Stimulated activated CD4-positive, alpha-beta T cell treated with anti-CD3 and anti-CD28 coated beads, Interleukin-4, amount 100 ng/mL, for 4 hours (primary cell): ENCODE results near the gene ZNF343.
"Not testable (repeated sequence)": the region's sequence is repeated elsewhere in the genome, so short reads cannot be mapped to it uniquely, and the experiment has no call there.

ENCODE experiments used
- DNase-seq, 2 experiments: peaks; one replicate each; pipeline ENCODE4 v3.0.0-alpha.2; 2020

The ZNF343 gene

GRCh38 chr20:2508631-2509467 is at the start of gene ZNF343:
Gene ZNF343 (minus strand): TSS chr20:2508915. CDS start chr20:2493895, 15,020 bp downstream.
- peak; percentile 67 to 74 for DNase-seq

- no peak for DNase-seq
These were observed 49.3 kb upstream of the ZNF343 start for GRCh38 chr20:2557873-2558580.

DNA sequence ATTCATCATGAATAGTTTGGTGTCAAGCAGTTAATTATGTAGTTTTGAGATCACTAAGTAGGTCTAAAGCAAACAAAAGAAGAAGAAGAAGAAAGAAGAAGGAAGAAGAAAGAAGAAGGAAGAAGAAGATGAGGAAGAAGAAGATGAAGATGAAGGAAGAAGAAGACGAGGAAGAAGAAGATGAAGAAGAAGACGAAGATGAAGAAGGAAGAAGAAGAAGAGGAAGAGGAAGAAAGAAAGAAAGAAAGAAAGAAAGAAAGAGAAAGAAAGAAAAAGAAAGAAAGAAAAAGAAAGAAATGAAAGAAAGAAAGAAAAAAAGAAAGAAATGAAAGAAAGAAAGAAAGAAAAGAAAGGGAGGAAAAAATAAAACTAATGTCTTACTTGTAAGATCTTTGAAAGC is 36.9 kb upstream of the ZNF343 start:
- DNase-seq, result no peak

- no peak for DNase-seq
These were observed 35.5 kb upstream of the ZNF343 start for GRCh38 chr20:2544211-2544610.

- no peak for DNase-seq
These were observed 33.6 kb upstream of the ZNF343 start for GRCh38 chr20:2542361-2542760.

DNA sequence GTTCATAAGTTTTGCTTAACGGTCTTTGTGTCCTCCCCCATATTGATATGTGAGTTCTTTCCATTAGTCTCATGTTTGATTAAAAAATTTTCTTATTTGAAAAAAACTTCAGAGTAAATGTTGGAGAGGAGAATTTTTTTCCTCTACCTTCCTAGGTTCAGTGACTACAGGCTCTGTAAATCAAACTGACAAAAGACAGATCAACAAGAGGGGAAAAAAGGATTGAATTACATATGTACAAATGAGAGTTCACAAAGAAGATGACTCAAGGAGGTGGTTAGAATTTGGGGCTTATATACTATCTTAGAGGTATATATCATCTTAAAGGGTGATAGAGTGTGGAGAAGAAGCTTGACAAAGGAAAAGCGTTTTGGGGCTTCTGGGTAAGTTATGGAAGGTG is 33.2 kb upstream of the ZNF343 start:
- no peak for DNase-seq

- no peak for DNase-seq
These were observed 30.4 kb upstream of the ZNF343 start for GRCh38 chr20:2538931-2539720.

DNA sequence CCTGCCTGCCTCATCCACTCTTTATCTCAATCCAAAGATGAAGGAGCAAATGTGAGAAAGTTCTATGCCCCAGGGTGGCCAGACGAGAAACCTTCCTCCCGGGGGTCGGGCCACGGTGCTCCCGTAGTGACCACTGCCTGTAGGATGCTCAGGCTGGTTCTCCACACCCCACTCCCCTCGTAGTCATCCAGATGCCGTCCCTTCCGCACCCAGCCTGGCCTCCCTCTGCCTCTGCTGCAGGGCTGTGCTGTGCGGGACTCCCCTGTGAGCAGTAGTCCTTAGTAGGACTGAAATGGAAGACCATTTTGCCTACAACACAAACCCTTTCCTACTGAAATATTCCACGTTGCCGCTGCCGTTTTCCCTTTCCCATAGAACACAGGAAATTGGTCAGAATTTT is 29.6 kb upstream of the ZNF343 start:
- DNase-seq, result no peak

- no peak for DNase-seq
These were observed 28.4 kb upstream of the ZNF343 start for GRCh38 chr20:2537101-2537500.

DNA sequence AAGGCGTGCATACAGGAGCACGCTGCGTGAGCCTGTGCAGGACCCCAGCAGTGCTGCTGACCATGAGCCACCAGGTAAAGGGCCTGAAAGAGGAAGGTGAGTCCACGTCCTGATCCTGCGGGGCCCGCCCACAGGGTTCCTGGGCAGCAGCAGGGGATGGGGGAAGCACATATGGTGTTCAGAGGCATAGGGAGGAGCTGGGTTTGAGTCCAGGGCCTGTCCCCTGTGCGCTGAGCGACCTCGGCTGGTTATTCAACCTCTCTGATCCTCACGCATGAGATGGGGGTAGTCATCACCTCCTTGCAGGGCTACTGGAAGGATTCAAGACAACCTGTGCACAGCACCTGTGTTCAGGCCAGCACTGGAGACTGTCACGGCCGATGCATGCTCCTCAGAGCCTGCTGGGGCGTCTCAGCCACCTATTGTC is 27.9 kb upstream of the ZNF343 start, which contains the start of gene TMC2:
Gene TMC2 (plus strand): TSS at position 14 of the 427 bp plus-strand sequence. CDS start 49 bp downstream, at position 63.
- DNase-seq, result no peak

- DNase-seq, result no peak
These were observed 27.2 kb upstream of the ZNF343 start for GRCh38 chr20:2535711-2536559.

DNA sequence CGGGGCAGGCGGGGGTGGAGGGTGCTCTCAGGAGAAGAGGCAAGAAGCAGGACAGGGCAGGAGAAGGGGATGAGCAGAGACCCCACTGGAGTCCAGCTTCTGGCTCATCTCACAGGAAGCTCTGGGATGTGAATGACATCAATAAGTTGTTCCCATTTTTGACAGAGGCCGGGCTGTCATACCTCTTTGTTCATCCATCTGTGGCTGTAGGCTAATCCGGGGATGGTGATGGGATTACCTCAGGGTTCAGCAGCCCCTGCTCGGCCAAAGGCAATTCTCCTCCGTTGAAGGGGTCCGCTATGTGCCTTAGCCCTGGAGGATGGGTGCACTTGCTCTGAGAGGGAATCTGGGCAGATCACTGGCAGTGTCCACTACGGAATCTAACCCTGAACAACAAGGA is 24.4 kb upstream of the ZNF343 start:
- DNase-seq, result no peak

- DNase-seq, result no peak
These were observed 20.1 kb upstream of the ZNF343 start for GRCh38 chr20:2528671-2529271.

DNA sequence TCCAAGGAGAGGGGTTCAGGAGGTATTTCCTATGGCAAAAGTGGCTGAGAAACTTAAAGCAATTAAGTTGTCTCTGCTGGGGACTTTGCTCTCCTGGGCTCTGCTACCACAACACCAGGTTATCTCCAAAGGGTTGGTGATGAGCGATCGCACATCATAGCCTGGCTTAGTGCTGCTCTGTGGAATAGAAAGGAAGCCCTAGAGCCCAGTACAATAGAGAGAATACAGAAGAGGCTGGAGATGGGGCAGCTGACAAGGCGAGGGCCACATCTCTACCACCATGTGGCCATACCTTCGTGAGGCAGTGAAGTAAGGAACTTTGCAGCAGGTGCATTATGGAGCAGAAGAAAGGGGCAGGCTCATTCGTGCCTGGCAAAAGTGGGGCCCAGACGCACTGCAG is 19.0 kb upstream of the ZNF343 start:
- DNase-seq, result no peak

GRCh38 chr20:2526218-2526583 is 17.5 kb upstream of the ZNF343 start:
- DNase-seq, result not testable (repeated sequence)

DNA sequence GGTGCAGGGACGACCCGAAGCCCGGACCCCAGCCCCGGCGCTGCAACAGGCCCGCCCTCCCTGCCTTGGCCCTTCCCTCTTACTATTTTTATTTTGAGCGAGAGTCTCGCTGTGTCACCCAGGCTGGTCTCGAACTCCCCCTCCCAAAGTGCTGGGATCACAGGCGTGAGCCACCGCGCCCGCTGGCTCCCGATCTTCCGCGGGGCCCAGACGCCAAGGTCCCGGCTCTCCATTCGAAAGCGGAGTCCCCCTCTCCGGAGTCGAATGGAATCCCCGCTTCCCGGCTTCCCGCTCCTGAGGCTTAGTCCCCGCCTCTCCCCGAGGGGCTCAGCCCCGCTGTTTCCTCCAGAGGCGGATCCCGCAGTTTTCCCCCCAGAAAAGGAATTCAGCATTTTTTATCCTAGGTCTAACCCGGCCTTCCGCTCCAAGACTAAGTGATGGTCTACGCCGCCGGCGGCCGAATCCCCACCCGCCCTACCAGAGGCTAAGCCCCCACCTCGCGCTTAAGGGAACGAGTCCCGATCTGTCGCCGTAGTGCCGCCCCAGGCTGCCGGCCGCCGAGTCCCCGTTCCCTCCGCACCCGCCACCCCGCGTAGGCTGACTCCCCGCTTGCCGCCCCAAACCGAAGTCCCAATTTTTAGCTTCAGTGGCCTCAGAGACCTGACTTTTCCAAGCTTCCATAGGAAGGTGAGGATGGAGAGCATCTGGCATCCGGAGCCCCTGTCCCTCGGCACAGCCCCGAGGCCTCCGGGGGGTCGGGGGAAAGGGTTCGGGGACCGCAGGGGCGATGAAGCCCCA is 16.2 kb upstream of the ZNF343 start:
- DNase-seq, result peak; percentile 17 to 40

DNA sequence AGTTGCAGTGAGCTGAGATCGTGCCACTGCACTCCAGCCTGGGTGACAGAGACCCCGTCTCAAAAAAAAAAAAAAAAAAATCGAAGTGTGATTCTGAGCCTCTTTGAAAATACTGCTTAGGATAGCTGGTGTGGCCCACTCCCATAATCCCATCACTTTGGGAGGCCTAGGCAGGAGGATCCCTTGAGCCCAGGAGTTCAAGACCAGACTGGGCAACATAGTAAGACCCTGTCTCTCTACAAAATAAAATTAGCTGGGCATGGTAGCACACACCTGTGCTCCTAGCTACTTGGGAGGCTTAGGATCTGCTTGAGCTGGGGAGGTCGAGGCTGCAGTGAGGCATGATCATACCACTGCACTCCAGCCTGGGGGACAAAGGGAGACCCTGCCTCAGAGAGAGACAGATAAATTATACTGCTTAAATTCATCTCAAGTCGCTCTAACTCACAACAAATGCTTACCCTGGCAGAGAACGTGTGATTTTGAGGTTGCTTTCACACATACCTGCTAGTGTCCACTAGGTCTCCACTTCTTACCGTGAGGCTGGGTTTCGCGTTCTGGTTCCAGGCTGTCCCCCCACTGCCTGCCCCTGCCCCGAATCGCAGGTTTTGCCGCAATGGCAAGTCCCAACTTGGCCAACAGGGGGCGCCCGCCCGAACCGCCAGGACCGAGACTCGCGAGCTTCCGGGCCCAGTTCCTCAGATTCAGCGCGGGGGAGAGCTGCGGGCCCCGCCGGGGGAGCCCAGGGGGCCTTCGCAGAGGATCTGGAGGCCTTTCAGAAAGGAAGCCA is 15.4 kb upstream of the ZNF343 start:
- peak; percentile 83 to 92 for DNase-seq

DNA sequence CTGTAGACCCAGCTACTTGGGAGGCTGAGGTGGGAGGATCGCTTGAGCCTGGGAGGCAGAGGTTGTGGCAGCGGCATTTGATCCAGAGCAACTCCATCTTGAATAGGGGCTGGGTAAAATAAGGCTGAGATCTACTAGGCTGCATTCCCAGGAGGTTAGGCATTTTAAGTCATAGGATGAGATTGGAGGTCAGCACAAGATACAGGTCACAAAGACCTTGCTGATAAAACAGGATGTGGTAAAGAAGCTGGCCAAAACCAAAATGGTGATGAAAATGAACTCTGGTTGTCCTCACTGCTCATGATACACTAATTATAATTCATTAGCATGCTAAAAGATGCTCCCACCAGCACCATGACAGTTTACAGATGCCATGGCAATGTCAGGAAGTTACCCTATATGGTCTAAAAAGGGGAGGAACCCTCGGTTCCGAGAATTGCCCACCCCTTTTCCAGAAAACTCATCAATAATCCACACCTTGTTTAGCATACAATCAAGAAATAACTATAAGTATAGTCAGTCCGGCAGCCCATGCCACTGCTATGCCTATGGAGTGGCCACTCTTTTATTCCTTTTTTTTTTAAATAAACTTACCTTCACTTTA is 14.2 kb upstream of the ZNF343 start:
- not testable (repeated sequence) for DNase-seq
